ENCODE results near the gene DAGLA.

GRCh38 chr11:61727401-61727811 lies 47.2 kb downstream of the DAGLA start:
- no peak for TF ChIP-seq POLR2A (IDR thresholded peaks at IDR 0.05)
- no peak for TF ChIP-seq CTCF (IDR thresholded peaks at IDR 0.05)
